ENCODE measurements around the gene SORCS2. TPM values are rescaled to one million over a fixed set of nuclear protein-coding genes. Genes with fewer than 3 reads are reported as not detected.

The SORCS2 gene
- total and polyA plus RNA-seq, 2 of the 8 experiments (the other 6 are each of a cell fraction or from before 2014, with no cell fraction given) = 0.36 to 1.8 TPM

DNA sequence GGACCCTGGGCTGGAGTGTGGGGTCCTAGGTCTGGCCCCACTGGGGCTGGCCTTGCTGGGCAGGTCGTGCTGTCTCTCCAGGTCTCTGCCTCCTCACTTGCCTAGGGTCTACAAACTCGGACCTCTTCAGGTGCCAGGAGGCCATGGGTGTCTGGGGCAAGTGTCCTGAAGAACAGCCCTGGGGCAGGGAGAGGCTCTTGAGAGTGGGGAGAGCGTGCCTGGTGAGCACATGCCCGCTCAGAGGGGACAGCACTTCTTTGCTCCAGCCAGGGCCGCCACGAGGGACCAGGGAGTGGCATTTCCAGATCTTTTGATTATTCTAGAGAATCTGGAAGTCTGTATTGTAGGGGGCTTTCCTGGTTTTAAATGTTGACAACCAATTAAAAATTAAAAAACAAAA lies 63.7 kb downstream of the SORCS2 start:
- DNase-seq (ENCODE audit: low read depth in 1 of 2, low spot score in 2 of 2) (no peak), FAIRE-seq (no peak)
- H3K79me2 ChIP-seq (ENCODE audit: control insufficient read depth in 1 of 2, insufficient read depth in 2 of 2, low read length in 2 of 2) = no peaks in the 10 kb centered on the region
- no peak overlapping the region for H3K56ac ChIP-seq (replicated peaks; ENCODE audit: insufficient read length, low read depth, low read length)
- no peak overlapping the region for H2BK20ac ChIP-seq (ENCODE audit: low read length)
- no peak overlapping the region for H2BK120ac ChIP-seq (replicated peaks; ENCODE audit: low read depth, low read length)
- no peak overlapping the region for H3K14ac ChIP-seq (ENCODE audit: insufficient read length)
- no peak overlapping the region for H3K4me2 ChIP-seq (ENCODE audit: insufficient read depth in 1 of 2, low read depth in 2 of 2, low read length in 2 of 2)
- peak overlapping the region; percentile 60; the same call in 1 of the 2 replicates for H2BK5ac ChIP-seq (ENCODE audit: low read depth, low read length)
- H2BK15ac ChIP-seq (ENCODE audit: low read length) = no peak overlapping the region
- H3K9ac ChIP-seq (replicated peaks in 1 of 4; ENCODE audit: extremely low read depth in 1 of 4, low read depth in 3 of 4, low read length in 3 of 4) = no peak overlapping the region
- no peak overlapping the region; the same call in 1 of the 2 replicates for H2BK12ac ChIP-seq (ENCODE audit: low read depth, low read length)
- H4K91ac ChIP-seq (replicated peaks; ENCODE audit: insufficient read length, low read length) = no peak overlapping the region
- H3K23me2 ChIP-seq (ENCODE audit: low read depth, low read length) = no peaks in the 10 kb centered on the region
- H3K36me3 ChIP-seq (ENCODE audit: control insufficient read depth in 2 of 4, insufficient read depth in 4 of 4, low read length in 3 of 4) = no peaks in the 10 kb centered on the region
- H3K9me3 ChIP-seq (ENCODE audit: insufficient read depth in 2 of 2, low read depth in 1 of 2, low read length in 1 of 2) = no peaks in the 10 kb centered on the region; a peak in 2 of 4 replicates
- no peaks in the 10 kb centered on the region for H3K79me1 ChIP-seq (ENCODE audit: low read depth, low read length)
- H3K27me3 ChIP-seq (replicated peaks in 1 of 4; ENCODE audit: control insufficient read depth in 3 of 4, extremely low read depth in 1 of 4, insufficient read depth in 3 of 4, low read length in 3 of 4) = no peaks in the 10 kb centered on the region
- H3K4me3 ChIP-seq (ENCODE audit: extremely low read depth in 1 of 4, insufficient read depth in 2 of 4, low read depth in 3 of 4, low read length in 4 of 4) = no peak overlapping the region
- H2AFZ ChIP-seq (ENCODE audit: low read length) = no peak overlapping the region
- no peaks in the 10 kb centered on the region for H4K20me1 ChIP-seq (replicated peaks in 1 of 2; ENCODE audit: control insufficient read depth in 1 of 2, insufficient read depth in 2 of 2, low read length in 2 of 2)
- peak overlapping the region; percentile 87 for H3K18ac ChIP-seq (ENCODE audit: extremely low read depth, low read length)
- no peak overlapping the region for H3K23ac ChIP-seq (ENCODE audit: insufficient read length)
- no peak overlapping the region for H3K27ac ChIP-seq (ENCODE audit: low read depth, low read length)
- no peak overlapping the region for H2AK5ac ChIP-seq (ENCODE audit: low read depth, low read length)
- H4K5ac ChIP-seq (ENCODE audit: insufficient read length, low read depth, low read length) = no peak overlapping the region
- no peak overlapping the region for H3K4ac ChIP-seq (replicated peaks; ENCODE audit: insufficient read length, low read depth, low read length)
- WGBS, 2 experiments (ENCODE audit: extremely low coverage in 1 of 2, insufficient coverage in 1 of 2, insufficient read length in 1 of 2, insufficient replicate concordance in 2 of 2, low coverage in 1 of 2, low lambda C conversion rate in 2 of 2, missing lambda C conversion rate in 1 of 2) = 88% methylated on average over 6 of the region's 6 CpGs; no CpG with 5 or more reads in 1 of the 2 experiments
- CTCF ChIA-PET (ENCODE audit: partially characterized antibody) = interaction anchor here (0.7 to 1.5 kb wide), 5 partner anchors 16 to 865 kb away, joined by 3 to 5 read pairs (median 3); no protein-coding TSS in a partner anchor
- H3K4me1 ChIP-seq (replicated peaks in 1 of 4; ENCODE audit: control insufficient read depth in 3 of 4, insufficient read depth in 4 of 4, low read length in 3 of 4) = no peaks in the 10 kb centered on the region; a peak in 1 of 7 replicates
- H4K8ac ChIP-seq (ENCODE audit: extremely low read depth, insufficient read depth, low read length) = no peak overlapping the region; the same call in 1 of the 2 replicates
- POLR2A ChIA-PET (ENCODE audit: partially characterized antibody) = interaction anchor here (0.6 kb wide), 1 partner anchor 379 kb away, joined by 4 read pairs; no protein-coding TSS in a partner anchor
- TF ChIP-seq RAD21 (IDR thresholded peaks at IDR 0.05 in 1 of 2, conservative IDR thresholded peaks at IDR 0.05 in 1 of 2; ENCODE audit: low read depth in 2 of 2, low read length in 2 of 2) (no peak), EP300 (IDR thresholded peaks at IDR 0.05; ENCODE audit: borderline replicate concordance in 1 of 2, low read depth in 2 of 2, low read length in 2 of 2) (no peak), HDAC6 (IDR thresholded peaks at IDR 0.05; ENCODE audit: low read depth, low read length) (no peak), KDM1A (IDR thresholded peaks at IDR 0.05; ENCODE audit: borderline replicate concordance, low read length) (no peak), SIX5 (IDR thresholded peaks at IDR 0.05; ENCODE audit: low read depth, low read length) (no peak), BACH1 (IDR thresholded peaks at IDR 0.05; ENCODE audit: low read length) (no peak), RBBP5 (IDR thresholded peaks at IDR 0.05; ENCODE audit: borderline replicate concordance, low read depth, low read length) (no peak), SP1 (IDR thresholded peaks at IDR 0.05; ENCODE audit: low read depth, low read length) (no peak), GTF2F1 (IDR thresholded peaks at IDR 0.05; ENCODE audit: borderline replicate concordance, low read depth, low read length) (no peak), BCL11A (IDR thresholded peaks at IDR 0.05; ENCODE audit: low read depth in 2 of 2, low read length in 2 of 2) (no peak), RFX5 (IDR thresholded peaks at IDR 0.05; ENCODE audit: borderline replicate concordance, low read depth, low read length) (no peak)
